Astrocyte of the cerebellum (primary cell): ENCODE measurements around the gene PRSS22.

Experiments used
- DNase-seq: peaks from one replicate; pipeline ENCODE4 v3.0.0-alpha.2; 2011; ENCODE audit warnings: low read depth
- H3K4me3 ChIP-seq: 2 replicates; pipeline ENCODE4 v1.5.1; 2011; ENCODE audit warnings: mild to moderate bottlenecking, low read depth, low read length, moderate library complexity
- CTCF ChIP-seq: IDR thresholded peaks from 2 replicates; pipeline ENCODE4 v1.5.1; 2012; ENCODE audit warnings: low read length, low read depth, moderate library complexity, mild to moderate bottlenecking; ENCODE audit errors: missing control alignments
- in situ Hi-C: cut with HindIII; loops from 2 replicates; pipeline ENCODE4 v1.10.0; 2017; ENCODE audit warnings: low sequenced_read_pairs

PRSS22 gene

GRCh38 chr16:2819939-2820835 is 37.8 kb downstream of the PRSS22 start:
- DNase-seq = no peak
- no peak overlapping the region for H3K4me3 ChIP-seq
- in situ Hi-C loops = no loop called here
- no peak for TF ChIP-seq CTCF

GRCh38 chr16:2819179-2819938 is 38.6 kb downstream of the PRSS22 start:
- in situ Hi-C loops = no loop called here

DNA sequence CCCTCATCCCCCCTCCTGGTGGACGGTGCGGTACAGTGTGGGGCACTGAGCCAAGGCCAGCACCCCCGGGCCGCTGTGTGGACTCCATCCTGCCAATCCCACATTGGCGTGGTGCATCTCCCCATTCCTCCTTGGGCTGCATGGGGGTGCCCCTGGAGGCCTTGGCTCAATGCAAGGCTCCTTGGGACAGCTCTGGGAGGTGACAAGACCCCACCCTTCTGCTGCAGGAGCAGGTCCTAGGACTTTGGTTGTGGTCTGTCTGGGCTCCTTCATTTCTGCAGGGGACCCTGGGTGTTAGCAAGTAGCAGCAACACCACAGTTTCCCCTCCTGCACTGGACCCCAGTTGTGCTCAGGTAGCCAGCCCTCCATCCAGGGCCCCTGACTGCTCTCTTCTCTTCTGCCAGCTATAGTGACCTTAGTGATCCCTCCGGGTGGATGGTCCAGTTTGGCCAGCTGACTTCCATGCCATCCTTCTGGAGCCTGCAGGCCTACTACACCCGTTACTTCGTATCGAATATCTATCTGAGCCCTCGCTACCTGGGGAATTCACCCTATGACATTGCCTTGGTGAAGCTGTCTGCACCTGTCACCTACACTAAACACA is 39.6 kb downstream of the PRSS22 start:
- TF ChIP-seq CTCF = no peak
- DNase-seq = no peak
- no peak overlapping the region for H3K4me3 ChIP-seq
- in situ Hi-C loops = no loop called here

More at GRCh38 chr16:2819179-2819938, 38.6 kb downstream of the PRSS22 start:
- TF ChIP-seq CTCF = no peak
- DNase-seq = no peak
- H3K4me3 ChIP-seq = no peak overlapping the region

GRCh38 chr16:2817340-2818271 is 40.4 kb downstream of the PRSS22 start:
- H3K4me3 ChIP-seq = no peak overlapping the region
- in situ Hi-C loops = no loop called here
- DNase-seq = no peak
- no peak for TF ChIP-seq CTCF

- DNase-seq = no peak
- no peak within 1 kb of the TSS for H3K4me3 ChIP-seq
- no peak for TF ChIP-seq CTCF
- in situ Hi-C loops = no loop called here
Observed at GRCh38 chr16:2816751-2817339, 41.1 kb downstream of the PRSS22 start, which contains the start of gene PRSS21. Gene PRSS21, plus strand, starts transcription at chr16:2817237. Its CDS starts 32 bp downstream, at chr16:2817269.
